AG09319 (cell line): ENCODE measurements around the gene GFAP.
A peak's percentile ranks its signal among the peaks of the same experiment; 100 is the strongest.

Experiments used
- DNase-seq: peaks from one replicate; pipeline ENCODE4 v3.0.0-alpha.2; 2010; ENCODE audit warnings: low read depth; ENCODE audit errors: extremely low read depth
- TF ChIP-seq, protein P1 (sequence below): IDR thresholded peaks from 2 replicates; pipeline ENCODE4 v1.5.1; 2011; ENCODE audit warnings: low read depth, mild to moderate bottlenecking, inconsistent platforms, low read length, moderate library complexity

GFAP gene

DNA sequence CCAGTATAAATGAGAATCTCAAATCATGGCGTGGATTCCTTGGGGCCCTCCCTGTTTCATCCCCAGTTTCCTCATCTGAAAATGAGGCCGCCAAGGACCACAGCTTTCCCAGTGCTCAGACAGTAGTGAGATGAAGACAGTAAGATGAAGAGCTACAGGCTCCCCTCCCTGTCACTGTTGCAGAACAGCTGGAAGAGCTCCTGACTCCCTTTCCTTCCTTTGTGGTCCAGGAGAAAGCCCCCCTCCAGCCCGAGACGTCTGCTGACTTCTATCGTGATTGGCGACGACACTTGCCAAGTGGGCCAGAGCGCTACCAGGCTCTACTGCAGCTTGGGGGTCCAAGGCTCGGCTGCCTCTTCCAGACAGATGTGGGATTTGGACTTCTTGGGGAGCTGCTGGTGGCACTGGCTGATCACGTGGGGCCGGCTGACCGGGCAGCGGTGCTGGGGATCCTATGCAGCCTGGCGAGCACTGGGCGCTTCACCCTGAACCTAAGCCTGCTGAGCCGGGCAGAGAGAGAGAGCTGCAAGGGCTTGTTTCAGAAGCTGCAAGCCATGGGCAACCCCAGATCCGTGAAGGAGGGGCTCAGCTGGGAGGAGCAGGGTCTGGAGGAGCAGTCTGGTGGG, 13.1 kb downstream of the GFAP start:
- TF ChIP-seq, protein P1, sequence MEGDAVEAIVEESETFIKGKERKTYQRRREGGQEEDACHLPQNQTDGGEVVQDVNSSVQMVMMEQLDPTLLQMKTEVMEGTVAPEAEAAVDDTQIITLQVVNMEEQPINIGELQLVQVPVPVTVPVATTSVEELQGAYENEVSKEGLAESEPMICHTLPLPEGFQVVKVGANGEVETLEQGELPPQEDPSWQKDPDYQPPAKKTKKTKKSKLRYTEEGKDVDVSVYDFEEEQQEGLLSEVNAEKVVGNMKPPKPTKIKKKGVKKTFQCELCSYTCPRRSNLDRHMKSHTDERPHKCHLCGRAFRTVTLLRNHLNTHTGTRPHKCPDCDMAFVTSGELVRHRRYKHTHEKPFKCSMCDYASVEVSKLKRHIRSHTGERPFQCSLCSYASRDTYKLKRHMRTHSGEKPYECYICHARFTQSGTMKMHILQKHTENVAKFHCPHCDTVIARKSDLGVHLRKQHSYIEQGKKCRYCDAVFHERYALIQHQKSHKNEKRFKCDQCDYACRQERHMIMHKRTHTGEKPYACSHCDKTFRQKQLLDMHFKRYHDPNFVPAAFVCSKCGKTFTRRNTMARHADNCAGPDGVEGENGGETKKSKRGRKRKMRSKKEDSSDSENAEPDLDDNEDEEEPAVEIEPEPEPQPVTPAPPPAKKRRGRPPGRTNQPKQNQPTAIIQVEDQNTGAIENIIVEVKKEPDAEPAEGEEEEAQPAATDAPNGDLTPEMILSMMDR, result no peak
- no peak for DNase-seq

DNA sequence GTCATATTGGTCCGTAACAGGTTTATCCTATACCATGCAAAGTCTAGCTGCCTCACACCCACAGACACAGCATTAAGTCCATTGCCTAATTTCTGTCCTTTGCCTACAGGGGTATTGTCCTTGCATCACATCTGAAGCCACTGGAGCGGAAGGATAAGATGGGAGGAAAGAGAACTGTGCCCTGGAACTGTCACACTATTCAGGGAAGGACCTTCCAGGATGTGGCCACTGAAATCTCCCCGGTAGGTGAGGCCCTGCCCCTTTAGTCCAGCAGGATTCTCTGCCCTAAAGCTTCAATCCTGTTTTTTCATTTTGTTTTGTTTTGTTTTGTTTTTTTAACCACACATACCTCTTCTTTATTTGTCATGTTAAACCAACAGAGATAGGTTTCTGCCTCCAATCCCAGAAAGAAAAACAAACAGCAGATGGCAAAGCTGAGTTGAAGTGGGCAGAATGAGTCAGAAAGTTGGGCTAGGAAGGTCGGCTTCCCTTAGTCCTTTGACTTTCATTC, 13.8 kb downstream of the GFAP start:
- TF ChIP-seq, protein P1, result peak; percentile 49
- peak; percentile 45 for DNase-seq

- DNase-seq, result no peak
- TF ChIP-seq, protein P1, result no peak
These were observed 14.4 kb downstream of the GFAP start for GRCh38 chr17:44900894-44901293.

GRCh38 chr17:44899074-44899782, 16.1 kb downstream of the GFAP start, which contains the start of gene EFTUD2:
EFTUD2 (minus strand) TSS chr17:44899445; CDS start chr17:44894521, 4,924 bp downstream.
- TF ChIP-seq, protein P1, result no peak
- peak; percentile 64 for DNase-seq

DNA sequence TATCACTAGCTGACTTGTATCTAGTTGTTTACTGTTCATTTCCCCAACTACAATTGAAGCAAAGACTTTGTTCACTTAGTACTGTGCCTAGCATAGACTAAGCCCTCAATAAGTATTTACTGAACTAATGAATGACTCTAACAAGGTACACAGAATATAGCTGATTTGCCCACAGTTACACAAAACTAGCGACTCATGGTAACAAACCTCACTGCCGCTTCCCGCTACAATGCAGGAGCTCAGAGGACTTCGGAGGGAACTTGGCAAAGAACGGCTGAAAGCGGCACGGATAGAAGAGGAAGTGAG, 16.6 kb downstream of the GFAP start:
- DNase-seq, result no peak
- TF ChIP-seq, protein P1, result no peak

- no peak for DNase-seq
- TF ChIP-seq, protein P1, result no peak
These were observed 20.7 kb downstream of the GFAP start for GRCh38 chr17:44894642-44895041.

GRCh38 chr17:44892250-44892649, 23.1 kb downstream of the GFAP start:
- TF ChIP-seq, protein P1, result no peak

More at GRCh38 chr17:44892250-44892649, 23.1 kb downstream of the GFAP start:
- no peak for DNase-seq
